Measurements from ENCODE around the gene AQP2. TPM values are rescaled to one million over a fixed set of nuclear protein-coding genes. Genes with fewer than 3 reads are reported as not detected.
A peak's percentile ranks its signal among the peaks of the same experiment; 100 is the strongest.

The AQP2 gene
- total and polyA plus RNA-seq, 2 experiments from 2014 or later: 0.07 TPM; not detected in 1

- Mint-ChIP-seq H3K9me3 (no peaks in the 10 kb centered on the region), H3K4me1 (peaks cover 17% of the 10 kb centered on the region), H3K4me3 (no peak overlapping the region), H3K36me3 (ENCODE audit: low read depth) (no peaks in the 10 kb centered on the region), H3K27ac (no peak overlapping the region), H3K27me3 (ENCODE audit: insufficient read depth, low read depth, poor library complexity) (peaks cover 8% of the 10 kb centered on the region)
- Histone ChIP-seq H3K36me3 (ENCODE audit: insufficient read depth) (no peaks in the 10 kb centered on the region), H2AFZ (peak overlapping the region; percentile 66; the same call in 1 of the 2 replicates), H4K20me1 (replicated peaks; ENCODE audit: insufficient read depth) (no peaks in the 10 kb centered on the region), H3K4me2 (no peak overlapping the region), H3K27me3 (ENCODE audit: insufficient read depth) (no peaks in the 10 kb centered on the region), H3K4me1 (ENCODE audit: insufficient read depth) (peaks cover 4% of the 10 kb centered on the region; the same call in 1 of the 2 replicates), H3F3A (replicated peaks; ENCODE audit: low read depth) (peaks cover 4% of the 10 kb centered on the region; the same call in 1 of the 2 replicates), H3K9me2 (ENCODE audit: insufficient read depth) (no peaks in the 10 kb centered on the region), H3K4me3 (no peak overlapping the region), H3K27ac (ENCODE audit: low read depth) (no peak overlapping the region), H3K79me2 (replicated peaks; ENCODE audit: insufficient read depth) (no peaks in the 10 kb centered on the region)
- TF ChIP-seq ZNF331 (CRISPR knock-in tag; IDR thresholded peaks at IDR 0.05; ENCODE audit: low read depth) (no peak), ZNF462 (CRISPR knock-in tag; IDR thresholded peaks at IDR 0.05) (no peak), ETS1 (IDR thresholded peaks at IDR 0.05) (no peak), EZH2 (IDR thresholded peaks at IDR 0.05; ENCODE audit: low read depth, unreplicated experiment) (no peak), JUNB (IDR thresholded peaks at IDR 0.05; ENCODE audit: unreplicated experiment) (no peak), REST (IDR thresholded peaks at IDR 0.05; ENCODE audit: unreplicated experiment) (no peak), NANOG (IDR thresholded peaks at IDR 0.05; ENCODE audit: borderline replicate concordance) (no peak), EZH2phosphoT487 (IDR thresholded peaks at IDR 0.05; ENCODE audit: unreplicated experiment) (no peak), POLR2AphosphoS5 (IDR thresholded peaks at IDR 0.05; ENCODE audit: low read depth) (no peak), ZNF114 (CRISPR knock-in tag; IDR thresholded peaks at IDR 0.05) (no peak), STAT1 (IDR thresholded peaks at IDR 0.05; ENCODE audit: unreplicated experiment) (no peak), CREB1 (CRISPR knock-in tag; IDR thresholded peaks at IDR 0.05; ENCODE audit: low read depth) (no peak), CTCF (conservative IDR thresholded peaks at IDR 0.05; ENCODE audit: low read depth in 2 of 2) (no peak)
- no peak for DNase-seq (ENCODE audit: low spot score)
- no peak for ATAC-seq
Observed at GRCh38 chr12:49916129-49916919, 34.2 kb upstream of the AQP2 start.

Measured in GM23338 (cell line).